HL-60 (cell line): ENCODE results near the gene PRORP.

ENCODE experiments used
- CTCF ChIP-seq: IDR thresholded peaks from one replicate; pipeline ENCODE4 v1.5.1; 2011; ENCODE audit warnings: low read length, control low read depth, inconsistent platforms; ENCODE audit not compliant: insufficient read depth
- GABPA ChIP-seq: IDR thresholded peaks from 2 replicates; pipeline ENCODE4 v1.6.1; 2012; ENCODE audit warnings: low read depth
- POLR2AphosphoS5 ChIP-seq: IDR thresholded peaks from 2 replicates; pipeline ENCODE4 v1.6.1; 2012; ENCODE audit warnings: low read depth
- REST ChIP-seq: IDR thresholded peaks from 2 replicates; pipeline ENCODE4 v1.6.1; 2012; ENCODE audit warnings: low read depth; ENCODE audit not compliant: insufficient replicate concordance
- SPI1 ChIP-seq: IDR thresholded peaks from 2 replicates; pipeline ENCODE4 v1.6.1; 2012; ENCODE audit warnings: low read depth, mild to moderate bottlenecking, borderline replicate concordance

DNA sequence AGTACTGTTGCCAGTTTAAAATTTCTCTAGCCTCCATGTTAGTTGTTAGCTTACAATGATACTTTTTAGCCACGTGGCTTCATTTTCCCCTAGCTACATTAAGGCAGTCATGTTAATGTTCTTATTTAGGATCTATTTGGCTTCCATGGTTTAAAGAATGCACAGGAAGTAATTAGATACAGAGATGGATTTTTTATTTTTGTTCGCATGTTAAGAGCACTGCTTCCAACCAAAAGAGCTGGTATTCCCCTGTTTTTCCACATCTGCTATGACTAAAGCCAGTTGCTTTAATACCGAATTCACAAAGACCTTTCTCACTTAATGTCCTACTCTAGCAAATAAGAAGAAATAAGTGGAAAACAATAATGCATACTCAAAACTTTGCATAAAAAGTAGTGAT is 45.1 kb downstream of the PRORP start:
- no peak for TF ChIP-seq CTCF
- no peak for TF ChIP-seq POLR2AphosphoS5
- no peak for TF ChIP-seq REST
- TF ChIP-seq GABPA, result no peak
- TF ChIP-seq SPI1, result no peak
